K562 (cell line): Measurements from ENCODE around the gene PLEKHG3. TPM values are rescaled to one million over a fixed set of nuclear protein-coding genes. Genes with fewer than 3 reads are reported as not detected.

Source experiments
- ATAC-seq: fragments of 200-7000 bp; cut with Tn5 transposase; 3 replicates; pipeline ENCODE4 v1.9.1; 2020; ENCODE audit warnings: moderate library complexity
- BruUV-seq: library from RNA; stranded (reverse); fragments of 400-500 nt; replicated peaks from 2 replicates; lab custom pipeline; 2021; lab: Mats Ljungman, UMichigan
- CTCF ChIA-PET: fragments of 300-600 bp; formaldehyde crosslinking; extraction: SDS; loops from one replicate; lab custom pipeline; 2021; ENCODE audit warnings: low intra/inter-chr PET ratio; lab: Yijun Ruan, JAX
- POLR2A ChIA-PET: fragments of 300-600, 350-650 bp; sonication (Branson Sonifier 250); formaldehyde crosslinking; extraction: SDS; loops from one replicate; lab custom pipeline; 2021; ENCODE audit warnings: antibody characterized with exemption, inconsistent platforms; lab: Yijun Ruan, JAX
- DNase-seq, 4 experiments: peaks; one replicate each; pipeline versions ENCODE4 v3.0.0 to v3.0.0-alpha.2; 2011 to 2018; ENCODE audit warnings: low spot score in 3 of 4, mixed read lengths in 3 of 4; ENCODE audit errors: extremely low read depth in 1 of 4
- FAIRE-seq: peaks from 2 replicates; lab custom pipeline; 2011; peaks lifted over from hg19 to GRCh38; lab: Jason Lieb, UNC
- H2AFZ ChIP-seq: 2 replicates; pipeline ENCODE4 v1.6.0; 2011; ENCODE audit warnings: low read depth, low read length, control low read depth, inconsistent platforms
- H3K27ac ChIP-seq: fragments of 200-600 bp; 3 replicates; pipeline ENCODE4 v1.8.0; 2011; ENCODE audit warnings: low read depth, mild to moderate bottlenecking, control low read depth, inconsistent platforms, low read length, moderate library complexity, mixed read lengths; ENCODE audit errors: extremely low read depth
- H3K27me3 ChIP-seq, 2 experiments: fragments of 300-600 bp in 1 of 2; 2 replicates in 1 of 2; 3 replicates in 1 of 2; pipeline versions ENCODE4 v1.6.0 to v1.8.0; 2011; ENCODE audit warnings: inconsistent platforms in 2 of 2, low read length in 2 of 2, mild to moderate bottlenecking in 1 of 2, mixed read lengths in 1 of 2, moderate library complexity in 1 of 2; ENCODE audit not compliant: control insufficient read depth in 2 of 2, insufficient read depth in 2 of 2
- H3K36me3 ChIP-seq: fragments of 300-600 bp; 3 replicates; pipeline ENCODE4 v1.8.0; 2011; ENCODE audit warnings: mild to moderate bottlenecking, low read length, inconsistent platforms; ENCODE audit not compliant: control insufficient read depth, insufficient read depth
- H3K4me1 ChIP-seq, 2 experiments: fragments of 200-600 bp in 1 of 2; replicated peaks in 1 of 2; 2 replicates in 1 of 2; 3 replicates in 1 of 2; pipeline versions ENCODE4 v1.5.1 to v1.8.0; 2011; ENCODE audit warnings: inconsistent platforms in 2 of 2, low read length in 2 of 2, mild to moderate bottlenecking in 1 of 2, mixed read lengths in 1 of 2, moderate library complexity in 1 of 2; ENCODE audit not compliant: control insufficient read depth in 2 of 2, insufficient read depth in 2 of 2
- H3K4me2 ChIP-seq: 2 replicates; pipeline ENCODE4 v1.6.1; 2011; ENCODE audit warnings: low read length, control low read depth, inconsistent platforms, mixed read lengths; ENCODE audit not compliant: insufficient read depth
- H3K4me3 ChIP-seq: fragments of 200-600 bp; sonication (generic), shearing (Covaris generic); 2 replicates; pipeline ENCODE4 v1.5.1; 2016; ENCODE audit warnings: control low read depth, inconsistent platforms
- H3K79me2 ChIP-seq: fragments of 200-600 bp; 3 replicates; pipeline ENCODE4 v1.8.0; 2011; ENCODE audit warnings: low read length, inconsistent platforms; ENCODE audit not compliant: control insufficient read depth, insufficient read depth
- H3K9ac ChIP-seq, 2 experiments: 2 replicates each; pipeline versions ENCODE4 v1.6.0 to v1.6.1; 2011; ENCODE audit warnings: low read depth in 2 of 2, low read length in 2 of 2, control low read depth in 1 of 2, inconsistent platforms in 1 of 2, mild to moderate bottlenecking in 1 of 2, mixed read lengths in 1 of 2; ENCODE audit not compliant: insufficient read depth in 1 of 2
- H3K9me1 ChIP-seq: one replicate; pipeline ENCODE4 v1.6.0; 2011; ENCODE audit warnings: inconsistent platforms, mild to moderate bottlenecking, low read length, moderate library complexity; ENCODE audit not compliant: control insufficient read depth, insufficient read depth
- H3K9me3 ChIP-seq: replicated peaks from 2 replicates; pipeline ENCODE4 v1.5.1; 2011; ENCODE audit warnings: low read depth, low read length, inconsistent platforms; ENCODE audit not compliant: control insufficient read depth, insufficient read depth
- H4K20me1 ChIP-seq: replicated peaks from 2 replicates; pipeline ENCODE4 v1.6.1; 2011; ENCODE audit warnings: low read length, inconsistent platforms, mixed read lengths; ENCODE audit not compliant: control insufficient read depth, insufficient read depth
- HMG20B ChIP-seq: fragments of 250-450 bp; sonication (Bioruptor Pico); IDR thresholded peaks from 2 replicates; pipeline ENCODE4 v1.5.0; 2021; ENCODE audit warnings: mild to moderate bottlenecking
- NFIC ChIP-seq: fragments of 450-650 bp; IDR thresholded peaks from 2 replicates; pipeline ENCODE4 v1.6.1; 2017; ENCODE audit warnings: mild to moderate bottlenecking, inconsistent platforms
- NR2C2 ChIP-seq, 2 experiments: fragments of 200-800 bp in 1 of 2; sonication (Bioruptor generic) in 1 of 2; sonication (generic) in 1 of 2; formaldehyde crosslinking in 1 of 2; IDR thresholded peaks; 2 replicates each; pipeline versions ENCODE4 v1.6.1 to v1.8.0; 2016 to 2022; ENCODE audit warnings: mild to moderate bottlenecking in 1 of 2, missing compliant biosample characterization in 1 of 2, missing genetic modification characterization in 1 of 2, missing genetic modification reagents in 1 of 2
- PRPF4 ChIP-seq: fragments of 200-400 bp; formaldehyde crosslinking; IDR thresholded peaks from one replicate; pipeline ENCODE4 v1.6.1; 2017; ENCODE audit warnings: low read length, low read depth, mild to moderate bottlenecking; ENCODE audit not compliant: insufficient read depth, poor library complexity, severe bottlenecking
- SMAD2 ChIP-seq: fragments of 150-350 bp; IDR thresholded peaks from 2 replicates; pipeline ENCODE4 v1.6.1; 2014; ENCODE audit warnings: low read depth, mild to moderate bottlenecking, low read length
- WGBS: fragments of 100-300 bp; shearing (Covaris generic); methylation state at CpG from one replicate; pipeline ENCODE4 v1.1.6; 2016; ENCODE audit warnings: low coverage, mixed read lengths; ENCODE audit not compliant: insufficient coverage; ENCODE audit errors: missing lambda C conversion rate; 5-methylcytosine and 5-hydroxymethylcytosine counted together
- in situ Hi-C: fragments of 300-500 bp; cut with MboI; formaldehyde crosslinking; loops from 4 replicates; pipeline ENCODE4 v1.15.0; 2018; ENCODE audit warnings: inconsistent platforms, mixed read lengths
- intact Hi-C: fragments of 100-400 bp; cut with micrococcal nuclease; formaldehyde crosslinking; loops from 2 replicates; pipeline ENCODE4 v1.14.2; 2022
- polyA plus RNA-seq, 8 experiments: library from polyadenylated mRNA; depleted of rRNA in 4 of 8; stranded (reverse) in 5 of 8; unstranded in 3 of 8; fragments of >200 nt; fragmentation: Nextera tagmentation in 2 of 8; fragmentation: Illumina TruSeq in 1 of 8; extraction: Ambion mirVana in 2 of 8; extraction: Trizol in 1 of 8; gene quantifications; 2 replicates each; pipeline versions ENCODE4 v1.2.1 to v1.2.3, GENCODE V29; 2011 to 2014; ENCODE audit warnings: inconsistent platforms in 1 of 8, missing spikeins in 1 of 8
- total RNA-seq, 7 experiments: library from RNA; depleted of rRNA in 6 of 7; stranded (reverse); fragments of >200 nt in 6 of 7; fragmentation: Illumina TruSeq in 2 of 7; extraction: Trizol in 2 of 7; gene quantifications; 2 replicates each; pipeline versions ENCODE4 v1.2.1 to v1.2.3, GENCODE V29; 2011 to 2021; ENCODE audit warnings: low replicate concordance in 1 of 7

PLEKHG3 gene
- total and polyA plus RNA-seq, 9 of the 15 experiments (the other 6 are each of a cell fraction or from before 2014, with no cell fraction given): 0.04 to 0.16 TPM; not detected in 7

DNA sequence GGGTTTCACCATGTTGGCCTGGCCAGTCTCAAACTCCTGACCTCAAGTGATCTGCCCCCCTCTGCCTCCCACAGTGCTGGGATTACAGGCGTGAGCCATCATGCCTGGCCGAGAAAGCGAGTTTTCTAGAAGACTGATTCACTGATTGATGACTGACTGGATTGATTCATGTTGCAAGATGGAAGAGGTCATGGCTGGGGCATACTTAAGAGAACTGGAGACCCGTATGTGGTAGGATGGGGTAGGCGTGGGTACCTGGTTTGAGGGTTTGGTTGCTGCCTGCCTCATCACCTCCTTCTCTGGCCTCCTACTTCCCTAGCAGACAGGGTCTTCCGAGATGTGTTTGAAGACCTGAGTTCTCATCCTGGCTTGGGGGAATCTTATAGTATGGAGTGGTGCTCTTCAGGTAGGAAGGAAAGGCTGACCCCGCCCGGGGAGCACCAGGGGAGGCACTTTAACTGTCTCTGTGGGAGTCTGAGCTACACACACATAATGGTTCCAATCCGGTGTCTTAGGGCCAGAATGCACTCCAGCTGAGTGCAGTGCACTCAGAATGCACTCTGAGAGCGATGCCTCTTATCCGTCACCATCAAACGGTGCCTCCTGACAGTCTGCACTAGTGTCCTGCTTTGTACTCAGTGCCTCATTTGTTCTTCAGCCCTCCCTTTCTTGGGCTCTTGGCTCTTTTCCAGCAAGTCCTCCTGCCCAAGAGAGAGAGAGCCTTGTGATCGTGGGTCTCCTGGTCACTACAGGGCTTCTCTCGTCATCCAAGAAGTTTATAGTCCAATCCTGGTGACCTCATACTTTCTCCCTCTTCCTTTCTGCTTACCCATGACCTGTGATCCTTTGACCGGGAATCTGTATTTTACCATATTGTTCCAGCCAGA lies 19.7 kb downstream of the PLEKHG3 start:
- in situ Hi-C loops: no loop called here
- H3K9me3 ChIP-seq: no peaks in the 10 kb centered on the region
- BruUV-seq: no TSS peak
- CTCF ChIA-PET: no interaction called here
- no peak overlapping the region for H3K27ac ChIP-seq
- no peak overlapping the region for H2AFZ ChIP-seq
- H3K4me3 ChIP-seq: no peak overlapping the region
- H3K4me2 ChIP-seq: no peak overlapping the region
- FAIRE-seq (no peak), ATAC-seq (no peak), DNase-seq (no peak)
- no peak overlapping the region for H3K9ac ChIP-seq
- no peaks in the 10 kb centered on the region for H3K36me3 ChIP-seq
- H3K9me1 ChIP-seq: no peaks in the 10 kb centered on the region
- peaks cover 4 to 64% of the 10 kb centered on the region in 2 experiments; a peak in 3 of 5 replicates for H3K27me3 ChIP-seq
- H3K79me2 ChIP-seq: no peaks in the 10 kb centered on the region
- POLR2A ChIA-PET: interaction anchor here (0.6 to 1.3 kb wide), 3 partner anchors 8 to 17 kb away, joined by 3 to 4 read pairs (median 3); no protein-coding TSS in a partner anchor
- under 1% methylated on average over 14 of the region's 15 CpGs for WGBS
- no peaks in the 10 kb centered on the region; a peak in 1 of 5 replicates for H3K4me1 ChIP-seq
- H4K20me1 ChIP-seq: no peaks in the 10 kb centered on the region
- intact Hi-C loops: no loop called here
- no peak for TF ChIP-seq SMAD2
- TF ChIP-seq HMG20B: no peak
- TF ChIP-seq NR2C2 (CRISPR knock-in tag; IDR thresholded peaks at IDR 0.05): no peak
- TF ChIP-seq NR2C2 (tag; IDR thresholded peaks at IDR 0.05): peak; percentile 29; the same call in 1 of the 2 replicates
- TF ChIP-seq NFIC: peak; percentile 40; the same call in 1 of the 2 replicates
- no peak for TF ChIP-seq PRPF4
